GM18868 (cell line): ENCODE results near the gene SSBP2.
"Not testable (repeated sequence)": the region's sequence is repeated elsewhere in the genome, so short reads cannot be mapped to it uniquely, and the experiment has no call there.

Experiments used
- ATAC-seq: cut with Tn5 transposase; IDR thresholded peaks from one replicate; pipeline ENCODE4 v1.9.1; 2021; ENCODE audit warnings: mild to moderate bottlenecking, moderate library complexity; ENCODE audit not compliant: unreplicated experiment

Gene SSBP2

GRCh38 chr5:81605299-81605698, 145.6 kb downstream of the SSBP2 start:
- no peak for ATAC-seq

DNA sequence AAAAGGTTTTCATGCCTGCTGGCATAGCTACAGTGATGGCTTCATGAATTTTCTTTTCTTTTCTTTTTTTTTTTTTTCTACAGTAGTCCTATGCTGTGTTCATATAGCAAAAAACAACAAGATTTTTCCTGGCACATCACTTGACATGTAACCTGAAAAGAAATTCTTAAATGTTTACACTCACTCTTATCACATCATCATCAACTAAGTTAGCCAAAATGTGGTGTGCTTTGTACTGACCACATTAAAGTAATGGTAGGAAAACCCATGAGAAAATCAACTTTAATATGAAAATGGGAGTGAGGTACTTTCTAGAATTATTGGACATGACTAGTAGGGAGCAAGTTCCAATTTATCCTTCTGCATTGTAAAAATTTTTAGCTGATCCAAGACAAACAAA, 146.7 kb downstream of the SSBP2 start:
- no peak for ATAC-seq

DNA sequence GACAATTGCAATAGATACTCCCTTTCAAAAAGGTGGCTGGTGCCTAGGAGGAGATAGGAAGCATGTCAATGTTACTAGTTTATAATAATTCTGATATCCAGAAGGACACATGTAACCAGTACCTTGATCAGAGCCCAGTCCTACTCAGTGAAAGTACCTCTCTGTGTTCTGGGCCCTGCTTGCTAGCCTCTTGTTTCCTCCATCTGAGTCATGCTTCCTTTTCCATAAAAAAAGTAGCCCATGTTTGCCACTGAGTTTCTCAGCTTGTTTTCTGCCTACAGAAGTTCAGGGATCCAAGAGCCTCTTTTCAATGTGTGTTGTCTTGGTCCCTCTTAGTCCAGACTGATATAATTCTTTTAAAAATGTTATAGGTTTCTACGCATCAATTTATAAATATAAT, 149.0 kb downstream of the SSBP2 start:
- ATAC-seq, result no peak

GRCh38 chr5:81592085-81592484, 158.8 kb downstream of the SSBP2 start:
- ATAC-seq, result not testable (repeated sequence)

DNA sequence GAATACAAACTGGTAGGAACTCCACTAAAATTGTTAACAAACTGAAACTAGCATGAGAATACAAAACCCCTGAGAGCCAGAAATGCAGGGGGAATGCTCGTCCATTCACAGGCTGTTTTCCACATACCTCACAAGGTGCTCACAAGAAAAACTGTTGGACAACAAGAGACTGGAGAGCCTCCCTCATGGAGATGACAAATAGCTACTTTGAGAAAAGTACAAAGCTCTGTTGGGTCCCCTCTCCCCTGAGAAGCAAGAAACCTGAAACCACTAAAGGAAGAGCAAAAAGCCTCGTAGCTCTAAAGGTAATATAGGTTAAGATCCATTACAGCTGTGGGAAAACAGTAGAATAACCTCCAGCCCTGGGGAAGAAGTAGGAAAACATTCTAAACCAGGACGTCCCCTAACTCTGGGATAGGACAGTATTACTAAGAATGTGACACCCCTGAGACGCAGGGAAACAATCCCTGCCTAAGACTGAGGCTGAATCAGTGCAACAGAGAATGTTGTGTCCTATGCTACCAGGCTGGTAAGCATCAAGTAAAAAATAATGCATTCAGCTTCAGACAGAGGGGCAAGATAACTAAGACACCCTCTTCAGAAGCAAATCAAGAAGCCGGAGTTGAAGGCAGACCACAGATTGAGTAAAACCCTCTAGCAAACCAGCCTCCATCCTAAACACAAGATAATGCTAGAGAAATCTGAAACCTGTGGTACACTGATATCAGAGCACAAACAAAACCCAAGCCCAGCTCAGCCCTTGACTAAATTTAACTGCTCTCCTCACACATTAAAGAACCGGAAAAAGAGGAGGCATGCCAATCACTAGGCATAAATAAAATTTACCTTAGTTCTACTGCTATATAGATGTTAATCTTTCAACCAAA, 160.2 kb downstream of the SSBP2 start:
- ATAC-seq, result no peak

GRCh38 chr5:81579262-81579924, 171.5 kb downstream of the SSBP2 start:
- peak; percentile 79 for ATAC-seq

- no peak for ATAC-seq
Measured at GRCh38 chr5:81577091-81577490, 173.8 kb downstream of the SSBP2 start.

GRCh38 chr5:81575924-81576323, 175.0 kb downstream of the SSBP2 start:
- no peak for ATAC-seq

DNA sequence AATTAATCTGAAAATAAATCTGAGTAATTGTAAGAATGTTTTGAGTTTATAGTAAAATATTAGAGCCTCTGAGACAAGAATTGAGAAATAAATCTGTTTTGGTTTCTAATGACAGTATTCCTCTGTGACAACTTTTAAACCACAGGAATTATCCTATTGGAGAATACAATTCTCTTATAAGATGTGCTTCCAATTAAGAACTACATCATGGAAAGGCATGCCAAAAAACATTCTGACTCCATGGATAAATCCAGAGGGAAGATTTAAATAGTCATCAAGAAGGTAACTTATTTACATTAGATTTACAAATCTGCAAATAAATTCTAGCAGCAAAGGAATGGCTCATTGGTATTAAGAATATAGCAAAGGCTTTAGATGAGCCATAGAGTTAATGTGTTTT, 178.7 kb downstream of the SSBP2 start:
- no peak for ATAC-seq

DNA sequence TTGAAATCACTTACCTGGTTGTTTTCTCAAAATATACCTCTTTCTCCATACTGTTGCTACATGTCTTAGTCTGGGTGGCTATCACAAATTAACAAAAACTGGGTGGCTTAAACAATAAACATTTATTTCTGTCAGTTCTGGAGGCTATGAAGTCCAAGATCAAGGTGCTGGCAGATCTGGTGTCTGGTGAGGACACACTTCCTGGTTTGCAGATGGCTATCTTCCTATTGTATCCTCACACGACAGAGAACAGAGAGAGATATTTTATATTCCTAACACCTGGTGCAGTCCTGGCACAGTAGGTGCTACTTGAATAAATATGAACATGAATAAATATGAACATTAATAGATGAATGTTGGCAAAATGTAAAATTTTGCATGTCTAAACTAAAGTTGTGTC, 192.7 kb downstream of the SSBP2 start:
- ATAC-seq, result no peak

GRCh38 chr5:81556809-81557208, 194.1 kb downstream of the SSBP2 start:
- no peak for ATAC-seq

- ATAC-seq, result no peak
Measured at GRCh38 chr5:81555865-81556264, 195.0 kb downstream of the SSBP2 start.

DNA sequence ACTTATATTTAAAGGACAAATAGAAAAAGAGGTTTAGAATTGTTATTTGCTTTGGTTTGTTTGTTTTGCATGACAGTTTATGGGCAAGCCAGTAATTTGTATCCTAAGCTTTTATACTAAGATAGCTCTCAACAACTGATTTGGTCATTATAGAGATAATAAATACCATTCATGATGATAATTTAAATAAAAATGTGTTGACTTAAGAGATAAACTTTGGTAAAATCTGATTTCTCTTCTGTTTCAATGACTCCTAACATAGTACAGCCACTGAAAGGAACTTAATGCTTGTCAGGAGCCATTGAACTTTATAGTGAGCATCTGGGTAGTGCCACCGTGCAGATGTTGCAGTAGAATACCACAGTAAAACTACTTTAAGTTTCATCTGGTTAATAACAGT, 196.2 kb downstream of the SSBP2 start:
- no peak for ATAC-seq

DNA sequence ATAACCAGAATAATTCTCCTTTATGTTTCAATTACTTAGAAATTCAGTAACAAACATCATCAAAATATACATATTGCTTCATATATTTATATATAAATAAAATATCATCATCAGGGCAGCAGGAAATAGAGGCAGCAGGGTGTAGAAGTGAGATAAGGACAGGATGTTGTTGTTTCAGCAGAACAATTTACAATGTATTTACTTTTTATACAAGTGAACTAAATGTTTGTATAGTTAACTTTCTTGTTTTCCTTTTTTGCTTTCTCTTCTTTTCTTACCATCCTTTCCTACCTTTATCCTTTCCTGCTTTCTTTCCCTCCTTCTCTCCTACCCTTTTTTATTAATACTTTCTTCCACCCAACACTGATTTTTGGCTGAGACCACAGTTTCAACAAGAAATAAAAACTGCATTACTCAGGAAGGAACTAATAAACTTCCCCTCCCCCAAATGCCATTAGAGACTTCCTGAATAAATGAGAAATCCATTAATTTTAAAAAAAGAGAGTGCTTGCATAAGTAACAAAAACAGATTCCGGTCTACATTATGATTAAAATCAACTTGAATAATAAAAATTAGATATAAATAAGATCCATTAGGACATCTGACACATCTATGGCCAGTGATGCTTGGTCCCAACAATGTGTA, 197.2 kb downstream of the SSBP2 start:
- no peak for ATAC-seq

DNA sequence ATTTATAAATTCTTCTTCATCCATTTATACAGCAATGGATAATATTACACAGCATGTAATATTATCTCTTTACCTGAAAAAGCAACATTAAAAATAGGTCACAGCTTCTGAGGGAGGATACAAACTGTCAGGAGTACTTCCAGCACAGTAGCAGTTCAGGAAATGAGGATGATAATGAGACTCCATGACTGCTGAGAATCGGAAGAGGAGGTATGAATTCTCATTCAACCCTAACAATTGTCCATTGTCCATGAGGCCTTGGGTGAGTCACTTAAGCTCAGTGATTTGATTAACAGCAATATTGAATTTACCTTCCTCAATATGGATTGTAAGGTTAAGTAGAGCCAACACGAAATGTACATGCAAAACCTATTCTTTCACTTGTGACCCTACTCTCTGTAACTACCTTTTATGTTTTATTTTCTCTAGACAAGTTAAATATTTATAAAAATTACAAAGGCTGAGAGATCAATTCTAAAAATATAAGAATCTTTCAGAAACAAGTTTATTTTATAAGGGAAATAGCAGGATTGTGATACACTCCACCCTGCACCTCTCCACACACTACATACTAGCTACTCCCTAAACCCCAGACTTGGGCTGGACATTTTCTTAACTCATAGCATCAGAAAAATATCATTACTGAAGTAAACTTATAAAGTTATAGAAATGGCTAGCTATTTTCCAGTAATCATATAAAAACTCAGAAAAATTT, 197.9 kb downstream of the SSBP2 start:
- ATAC-seq, result no peak

DNA sequence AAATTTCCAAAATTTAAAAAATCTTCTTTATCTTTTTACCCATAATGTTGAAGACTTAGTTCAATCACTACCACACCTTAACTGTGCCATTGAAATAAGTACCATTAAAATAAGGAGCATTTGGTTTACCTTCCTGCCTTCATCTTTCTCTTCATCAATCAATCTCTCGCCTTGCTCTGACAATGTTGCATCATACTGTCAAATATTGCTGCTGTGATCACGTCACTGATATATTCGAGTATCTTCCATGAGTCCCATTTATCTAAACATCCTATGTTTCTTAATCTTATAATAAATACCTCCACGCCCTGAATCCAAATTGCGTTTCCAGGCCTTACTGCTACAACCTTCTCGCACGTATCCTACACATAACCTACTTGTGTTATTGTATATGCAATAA, 201.8 kb downstream of the SSBP2 start:
- ATAC-seq, result no peak

GRCh38 chr5:81547001-81547400, 203.9 kb downstream of the SSBP2 start:
- ATAC-seq, result no peak

GRCh38 chr5:81545911-81546310, 205.0 kb downstream of the SSBP2 start:
- ATAC-seq, result no peak

GRCh38 chr5:81544351-81545018, 206.4 kb downstream of the SSBP2 start:
- no peak for ATAC-seq

GRCh38 chr5:81542242-81542641, 208.7 kb downstream of the SSBP2 start:
- no peak for ATAC-seq
